Mononuclear cell (primary cell): Measurements from ENCODE around the gene TMEM220. TPM values are rescaled to one million over a fixed set of nuclear protein-coding genes. Genes with fewer than 3 reads are reported as not detected.

Source experiments
- H3K27me3 ChIP-seq: 2 replicates; pipeline ENCODE4 v1.6.0; 2011; ENCODE audit warnings: low read length, control low read depth; ENCODE audit not compliant: insufficient read depth
- H3K4me1 ChIP-seq: 2 replicates; pipeline ENCODE4 v1.5.1; 2011; ENCODE audit warnings: mild to moderate bottlenecking, low read length, control low read depth; ENCODE audit not compliant: insufficient read depth
- H3K4me3 ChIP-seq: 2 replicates; pipeline ENCODE4 v1.5.1; 2011; ENCODE audit warnings: mild to moderate bottlenecking, low read length, moderate library complexity
- H3K9me3 ChIP-seq: 2 replicates; pipeline ENCODE4 v1.5.1; 2011; ENCODE audit warnings: low read depth, mild to moderate bottlenecking, control low read depth, low read length
- total RNA-seq: library from RNA; depleted of rRNA; stranded (reverse); fragments of >200 nt; gene quantifications from one replicate; pipeline ENCODE4 v1.2.3, GENCODE V29; 2012

The TMEM220 gene
- total RNA-seq: 2.6 TPM

GRCh38 chr17:10729334-10730193 lies at the start of gene TMEM220:
Gene TMEM220 (minus strand): TSS chr17:10730023. CDS start chr17:10729851, 172 bp downstream.
- H3K4me3 ChIP-seq: peak within 1 kb of the TSS; percentile 57
- H3K4me1 ChIP-seq: peaks cover 4% of the 10 kb centered on the region
- no peaks in the 10 kb centered on the region for H3K27me3 ChIP-seq
- no peaks in the 10 kb centered on the region for H3K9me3 ChIP-seq

- Histone ChIP-seq H3K9me3 (peaks cover 7% of the 10 kb centered on the region), H3K27me3 (peaks cover 5% of the 10 kb centered on the region), H3K4me3 (no peak overlapping the region), H3K4me1 (peaks cover 7% of the 10 kb centered on the region)
Measured at GRCh38 chr17:10779609-10780008, 49.8 kb upstream of the TMEM220 start.

GRCh38 chr17:10777890-10778289 lies 48.1 kb upstream of the TMEM220 start:
- peaks cover 7% of the 10 kb centered on the region for H3K4me1 ChIP-seq
- H3K4me3 ChIP-seq: no peak overlapping the region
- peaks cover 1% of the 10 kb centered on the region for H3K27me3 ChIP-seq
- peaks cover 4% of the 10 kb centered on the region for H3K9me3 ChIP-seq

- H3K4me1 ChIP-seq: peaks cover 7% of the 10 kb centered on the region
- no peaks in the 10 kb centered on the region for H3K27me3 ChIP-seq
- no peaks in the 10 kb centered on the region for H3K9me3 ChIP-seq
- no peak overlapping the region for H3K4me3 ChIP-seq
Measured at GRCh38 chr17:10777131-10777807, 47.4 kb upstream of the TMEM220 start.

- no peak overlapping the region for H3K4me3 ChIP-seq
- no peaks in the 10 kb centered on the region for H3K9me3 ChIP-seq
- H3K4me1 ChIP-seq: peaks cover 7% of the 10 kb centered on the region
- no peaks in the 10 kb centered on the region for H3K27me3 ChIP-seq
Measured at GRCh38 chr17:10776381-10776780, 46.6 kb upstream of the TMEM220 start.

GRCh38 chr17:10775740-10776356 lies 46.0 kb upstream of the TMEM220 start:
- H3K4me1 ChIP-seq: peaks cover 7% of the 10 kb centered on the region
- no peaks in the 10 kb centered on the region for H3K27me3 ChIP-seq
- H3K9me3 ChIP-seq: no peaks in the 10 kb centered on the region
- H3K4me3 ChIP-seq: no peak overlapping the region

GRCh38 chr17:10775058-10775457 lies 45.2 kb upstream of the TMEM220 start:
- Histone ChIP-seq H3K4me3 (no peak overlapping the region), H3K4me1 (peaks cover 7% of the 10 kb centered on the region), H3K27me3 (no peaks in the 10 kb centered on the region), H3K9me3 (no peaks in the 10 kb centered on the region)

GRCh38 chr17:10773391-10773790 lies 43.6 kb upstream of the TMEM220 start:
- Histone ChIP-seq H3K4me3 (no peak overlapping the region), H3K4me1 (peaks cover 7% of the 10 kb centered on the region), H3K9me3 (no peaks in the 10 kb centered on the region), H3K27me3 (no peaks in the 10 kb centered on the region)

GRCh38 chr17:10772425-10773380 lies 42.9 kb upstream of the TMEM220 start:
- Histone ChIP-seq H3K9me3 (no peaks in the 10 kb centered on the region), H3K4me3 (no peak overlapping the region), H3K27me3 (no peaks in the 10 kb centered on the region), H3K4me1 (peaks cover 7% of the 10 kb centered on the region)

GRCh38 chr17:10771148-10771547 lies 41.3 kb upstream of the TMEM220 start:
- Histone ChIP-seq H3K9me3 (no peaks in the 10 kb centered on the region), H3K4me1 (peaks cover under 1% of the 10 kb centered on the region), H3K4me3 (no peak overlapping the region), H3K27me3 (no peaks in the 10 kb centered on the region)

- Histone ChIP-seq H3K4me1 (no peaks in the 10 kb centered on the region), H3K9me3 (no peaks in the 10 kb centered on the region), H3K27me3 (no peaks in the 10 kb centered on the region), H3K4me3 (no peak overlapping the region)
Measured at GRCh38 chr17:10769840-10770239, 40.0 kb upstream of the TMEM220 start.

GRCh38 chr17:10768750-10769251 lies 39.0 kb upstream of the TMEM220 start:
- no peaks in the 10 kb centered on the region for H3K27me3 ChIP-seq
- H3K4me1 ChIP-seq: no peaks in the 10 kb centered on the region
- no peaks in the 10 kb centered on the region for H3K9me3 ChIP-seq
- no peak overlapping the region for H3K4me3 ChIP-seq

GRCh38 chr17:10767232-10767631 lies 37.4 kb upstream of the TMEM220 start:
- Histone ChIP-seq H3K4me3 (no peak overlapping the region), H3K4me1 (no peaks in the 10 kb centered on the region), H3K9me3 (no peaks in the 10 kb centered on the region), H3K27me3 (no peaks in the 10 kb centered on the region)

GRCh38 chr17:10762037-10762436 lies 32.2 kb upstream of the TMEM220 start:
- Histone ChIP-seq H3K4me3 (no peak overlapping the region), H3K27me3 (no peaks in the 10 kb centered on the region), H3K4me1 (no peaks in the 10 kb centered on the region), H3K9me3 (no peaks in the 10 kb centered on the region)
